OCI-LY3 (cell line): Measurements from ENCODE around the gene FLG2.
"Not testable (repeated sequence)": the region's sequence is repeated elsewhere in the genome, so short reads cannot be mapped to it uniquely, and the experiment has no call there.

ENCODE experiments used
- H2AFZ ChIP-seq: fragments of 200-600, 300-600 bp; shearing (Covaris generic); 2 replicates; pipeline ENCODE4 v1.6.0; 2014; ENCODE audit warnings: antibody characterized with exemption, low read depth, low read length
- H3K27ac ChIP-seq: fragments of 200-600, 300-600 bp; sonication (generic); 2 replicates; pipeline ENCODE4 v1.5.1; 2014; ENCODE audit warnings: mild to moderate bottlenecking, low read length, moderate library complexity, mixed read lengths
- H3K27me3 ChIP-seq: fragments of 200-600, 300-600 bp; sonication (generic); 2 replicates; pipeline ENCODE4 v1.6.1; 2014; ENCODE audit warnings: low read depth, low read length, mixed read lengths
- H3K36me3 ChIP-seq: fragments of 200-600, 300-600 bp; sonication (generic); replicated peaks from 2 replicates; pipeline ENCODE3; 2014; ENCODE audit warnings: low read depth, low read length, mixed read lengths
- H3K4me1 ChIP-seq: fragments of 300-600, 200-600 bp; sonication (generic); 2 replicates; pipeline ENCODE4 v1.6.1; 2014; ENCODE audit warnings: low read length, mixed read lengths
- H3K4me2 ChIP-seq: fragments of 200-600, 300-600 bp; sonication (generic); 2 replicates; pipeline ENCODE4 v1.6.1; 2014; ENCODE audit warnings: low read length, mixed read lengths
- H3K4me3 ChIP-seq: fragments of 300-600, 200-600 bp; sonication (generic); 2 replicates; pipeline ENCODE4 v1.5.1; 2014; ENCODE audit warnings: antibody characterized with exemption, mild to moderate bottlenecking, low read length, moderate library complexity
- H3K79me2 ChIP-seq: fragments of 300-600, 200-600 bp; shearing (Covaris generic); 2 replicates; pipeline ENCODE4 v1.6.1; 2014; ENCODE audit warnings: mild to moderate bottlenecking, low read length, mixed read lengths
- H3K9ac ChIP-seq: fragments of 300-600, 200-600 bp; shearing (Covaris generic); 2 replicates; pipeline ENCODE4 v1.6.0; 2014; ENCODE audit warnings: mild to moderate bottlenecking, low read length, moderate library complexity
- H3K9me3 ChIP-seq: fragments of 200-600, 300-600 bp; shearing (Covaris generic); 2 replicates; pipeline ENCODE4 v1.6.1; 2014; ENCODE audit warnings: low read length, mixed read lengths; ENCODE audit not compliant: insufficient read depth
- H4K20me1 ChIP-seq: fragments of 200-600, 300-600 bp; sonication (generic); 2 replicates; pipeline ENCODE4 v1.6.1; 2016; ENCODE audit warnings: low read length, mixed read lengths; ENCODE audit not compliant: insufficient read depth

The FLG2 gene

GRCh38 chr1:152306123-152306522 is 53.7 kb downstream of the FLG2 start:
- H3K79me2 ChIP-seq, H3K36me3 ChIP-seq, H4K20me1 ChIP-seq, H3K9ac ChIP-seq, H3K9me3 ChIP-seq, H2AFZ ChIP-seq, H3K4me2 ChIP-seq, H3K27me3 ChIP-seq, H3K27ac ChIP-seq, H3K4me1 ChIP-seq, H3K4me3 ChIP-seq: not testable (repeated sequence)

- H3K27me3 ChIP-seq, H3K4me2 ChIP-seq, H3K9ac ChIP-seq, H3K9me3 ChIP-seq, H3K4me1 ChIP-seq, H3K36me3 ChIP-seq, H2AFZ ChIP-seq, H3K27ac ChIP-seq, H3K79me2 ChIP-seq, H3K4me3 ChIP-seq, H4K20me1 ChIP-seq: not testable (repeated sequence)
Observed at GRCh38 chr1:152304773-152305172, 55.0 kb downstream of the FLG2 start.

- H3K36me3 ChIP-seq, H3K4me1 ChIP-seq, H3K4me3 ChIP-seq, H2AFZ ChIP-seq, H3K27ac ChIP-seq, H3K4me2 ChIP-seq, H4K20me1 ChIP-seq, H3K9me3 ChIP-seq, H3K79me2 ChIP-seq, H3K9ac ChIP-seq: not testable (repeated sequence)
- peaks cover 12% of the 10 kb centered on the region; the same call in 1 of the 2 replicates for H3K27me3 ChIP-seq
Observed at GRCh38 chr1:152303139-152303872, 56.5 kb downstream of the FLG2 start.
